Liver (tissue), 9 donors: ENCODE results near the gene ADNP2. TPM values are rescaled to one million over a fixed set of nuclear protein-coding genes. Genes with fewer than 3 reads are reported as not detected.

ENCODE experiments used
- DNase-seq: peaks from one replicate; pipeline ENCODE4 v3.0.0-alpha.2; 2017; ENCODE audit warnings: low spot score
- H3K27ac ChIP-seq, 2 donors: one replicate each; pipeline ENCODE4 v1.7.0; 2013; ENCODE audit warnings: inconsistent platforms in 2 of 2, low read length in 2 of 2, control low read depth in 1 of 2, low read depth in 1 of 2, mild to moderate bottlenecking in 1 of 2
- H3K27me3 ChIP-seq, 4 donors: one replicate each; pipeline versions ENCODE4 v1.6.1 to v1.7.0; 2013; ENCODE audit warnings: low read length in 3 of 4, inconsistent platforms in 1 of 4, mild to moderate bottlenecking in 1 of 4, moderate library complexity in 1 of 4; ENCODE audit not compliant: control insufficient read depth in 4 of 4, insufficient read depth in 4 of 4
- H3K36me3 ChIP-seq, 4 donors: one replicate each; pipeline versions ENCODE4 v1.6.1 to v1.7.0; 2013; ENCODE audit warnings: low read length in 3 of 4, mild to moderate bottlenecking in 3 of 4, low read depth in 1 of 4, moderate library complexity in 1 of 4; ENCODE audit not compliant: control insufficient read depth in 4 of 4, insufficient read depth in 3 of 4
- H3K4me1 ChIP-seq, 4 donors: one replicate each; pipeline versions ENCODE4 v1.6.1 to v1.7.0; 2013; ENCODE audit warnings: low read length in 3 of 4, mild to moderate bottlenecking in 3 of 4, moderate library complexity in 1 of 4; ENCODE audit not compliant: control insufficient read depth in 4 of 4, insufficient read depth in 4 of 4
- H3K4me3 ChIP-seq, 3 donors: one replicate each; pipeline versions ENCODE4 v1.6.1 to v1.7.0; 2013; ENCODE audit warnings: low read length in 3 of 3, control low read depth in 1 of 3, low read depth in 1 of 3, mild to moderate bottlenecking in 1 of 3
- H3K9ac ChIP-seq, 2 donors: one replicate each; pipeline ENCODE4 v1.7.0; 2013; ENCODE audit warnings: low read length in 2 of 2, mild to moderate bottlenecking in 2 of 2, moderate library complexity in 2 of 2, control low read depth in 1 of 2, low read depth in 1 of 2
- H3K9me3 ChIP-seq, 4 donors: one replicate each; pipeline versions ENCODE4 v1.6.1 to v1.7.0; 2013; ENCODE audit warnings: low read length in 3 of 4; ENCODE audit not compliant: control insufficient read depth in 4 of 4
- ATF3 ChIP-seq: IDR thresholded peaks from 2 replicates; pipeline ENCODE4 v1.6.1; 2016; ENCODE audit warnings: antibody characterized with exemption
- CTCF ChIP-seq: fragments of 150-350 bp; IDR thresholded peaks from 2 replicates; pipeline ENCODE4 v1.5.1; 2017; ENCODE audit warnings: improper control_type of control experiment, low read depth, low read length; ENCODE audit not compliant: missing input control
- EGR1 ChIP-seq, 2 donors: IDR thresholded peaks; 2 replicates each; pipeline ENCODE4 v1.6.1; 2016 to 2018; ENCODE audit warnings: antibody characterized with exemption in 2 of 2, low read depth in 2 of 2
- FOXA1 ChIP-seq: IDR thresholded peaks from 2 replicates; pipeline ENCODE4 v1.6.1; 2016; ENCODE audit warnings: antibody characterized with exemption
- FOXA2 ChIP-seq: IDR thresholded peaks from 2 replicates; pipeline ENCODE4 v1.6.1; 2016; ENCODE audit warnings: antibody characterized with exemption
- GABPA ChIP-seq, 2 donors: IDR thresholded peaks in 1 of 2; conservative IDR thresholded peaks in 1 of 2; 2 replicates each; pipeline ENCODE4 v1.6.1; 2016; ENCODE audit warnings: antibody characterized with exemption in 2 of 2, mild to moderate bottlenecking in 1 of 2, moderate library complexity in 1 of 2
- HNF4A ChIP-seq, 2 donors: conservative IDR thresholded peaks; 2 replicates each; pipeline ENCODE4 v1.6.1; 2016; ENCODE audit warnings: antibody characterized with exemption in 2 of 2, mild to moderate bottlenecking in 2 of 2
- HNF4G ChIP-seq: IDR thresholded peaks from 2 replicates; pipeline ENCODE4 v1.6.1; 2016; ENCODE audit warnings: antibody characterized with exemption
- JUND ChIP-seq, 2 donors: IDR thresholded peaks; 2 replicates each; pipeline ENCODE4 v1.6.1; 2016; ENCODE audit warnings: antibody characterized with exemption in 2 of 2
- MAX ChIP-seq: IDR thresholded peaks from 2 replicates; pipeline ENCODE4 v1.6.1; 2016; ENCODE audit warnings: antibody characterized with exemption
- NR2F2 ChIP-seq: IDR thresholded peaks from 2 replicates; pipeline ENCODE4 v1.6.1; 2016; ENCODE audit warnings: antibody characterized with exemption
- RAD21 ChIP-seq, 2 donors: IDR thresholded peaks; 2 replicates each; pipeline ENCODE4 v1.6.1; 2016; ENCODE audit warnings: antibody characterized with exemption in 2 of 2, mild to moderate bottlenecking in 2 of 2
- REST ChIP-seq: IDR thresholded peaks from 2 replicates; pipeline ENCODE4 v1.6.1; 2016; ENCODE audit warnings: antibody characterized with exemption, mild to moderate bottlenecking
- RXRA ChIP-seq, 2 donors: IDR thresholded peaks; 2 replicates each; pipeline ENCODE4 v1.6.1; 2017 to 2018; ENCODE audit warnings: antibody characterized with exemption in 2 of 2, mild to moderate bottlenecking in 1 of 2
- SP1 ChIP-seq: IDR thresholded peaks from 2 replicates; pipeline ENCODE4 v1.6.1; 2018; ENCODE audit warnings: antibody characterized with exemption, mild to moderate bottlenecking
- TAF1 ChIP-seq: conservative IDR thresholded peaks from 2 replicates; pipeline ENCODE4 v1.6.1; 2016; ENCODE audit warnings: antibody characterized with exemption, mild to moderate bottlenecking
- YY1 ChIP-seq: IDR thresholded peaks from 2 replicates; pipeline ENCODE4 v1.6.1; 2016; ENCODE audit warnings: antibody characterized with exemption, mild to moderate bottlenecking
- ZBTB33 ChIP-seq: IDR thresholded peaks from 2 replicates; pipeline ENCODE4 v1.6.1; 2016; ENCODE audit warnings: antibody characterized with exemption
- WGBS: extraction: QIAGEN DNeasy Blood & Tissue Kit; methylation state at CpG from one replicate; pipeline ENCODE4 v1.1.7; 2013; 5-methylcytosine and 5-hydroxymethylcytosine counted together
- polyA plus RNA-seq, 2 donors: library from polyadenylated mRNA; stranded (reverse) in 1 of 2; unstranded in 1 of 2; fragments of 200-250 nt in 1 of 2; fragments of >200 nt in 1 of 2; fragmentation: Nextera tagmentation in 1 of 2; extraction: Ambion mirVana in 1 of 2; gene quantifications; one replicate each; pipeline versions ENCODE4 v1.2.1 to v1.2.3, GENCODE V29; 2013 to 2015
- total RNA-seq, 2 donors: library from RNA; depleted of rRNA; stranded (reverse); fragments of >200 nt; gene quantifications; one replicate each; pipeline ENCODE4 v1.2.3, GENCODE V29; 2014
- donor health status: healthy.
- donor health status: healthy.
- donor health status: healthy.
- donor health status: healthy.
- donor health status: healthy.

Gene ADNP2
- total and polyA plus RNA-seq, 4 donors = 2.7 to 9.9 (median 6.4) TPM

GRCh38 chr18:80181642-80182461 lies 72.8 kb downstream of the ADNP2 start:
- 76% methylated on average over 12 of the region's 12 CpGs for WGBS

More at GRCh38 chr18:80181642-80182461, 72.8 kb downstream of the ADNP2 start:
- no peak overlapping the region for H3K9ac ChIP-seq
- TF ChIP-seq RAD21 (IDR thresholded peaks at IDR 0.05) (no peak), EGR1 (IDR thresholded peaks at IDR 0.05; ENCODE audit: low read depth in 2 of 2) (no peak), FOXA2 (no peak), JUND (IDR thresholded peaks at IDR 0.05) (no peak), ZBTB33 (no peak), REST (no peak), MAX (no peak), HNF4G (no peak), CTCF (no peak), NR2F2 (no peak), ATF3 (no peak), RXRA (IDR thresholded peaks at IDR 0.05) (no peak), SP1 (no peak), TAF1 (no peak), HNF4A (conservative IDR thresholded peaks at IDR 0.05) (no peak), YY1 (no peak), FOXA1 (no peak), GABPA (IDR thresholded peaks at IDR 0.05 in 1 of 2, conservative IDR thresholded peaks at IDR 0.05 in 1 of 2) (no peak)
- H3K4me1 ChIP-seq = peaks cover 0 to 4% (median 0%) of the 10 kb centered on the region in 4 donors
- H3K9me3 ChIP-seq = no peaks in the 10 kb centered on the region
- H3K27me3 ChIP-seq = no peaks in the 10 kb centered on the region
- no peaks in the 10 kb centered on the region for H3K36me3 ChIP-seq
- DNase-seq = no peak
- no peak overlapping the region for H3K27ac ChIP-seq
- no peak overlapping the region for H3K4me3 ChIP-seq
